GM19463 (cell line): ENCODE measurements around the gene SRPK2.
"Not testable (repeated sequence)": the region's sequence is repeated elsewhere in the genome, so short reads cannot be mapped to it uniquely, and the experiment has no call there.

Experiments
- ATAC-seq: cut with Tn5 transposase; IDR thresholded peaks from one replicate; pipeline ENCODE4 v1.9.1; 2021; ENCODE audit warnings: mild to moderate bottlenecking, moderate library complexity; ENCODE audit not compliant: unreplicated experiment

SRPK2 gene

GRCh38 chr7:105388356-105389087 lies at the start of gene SRPK2:
SRPK2 (minus strand) TSS chr7:105388921.
- peak; percentile 79 for ATAC-seq

DNA sequence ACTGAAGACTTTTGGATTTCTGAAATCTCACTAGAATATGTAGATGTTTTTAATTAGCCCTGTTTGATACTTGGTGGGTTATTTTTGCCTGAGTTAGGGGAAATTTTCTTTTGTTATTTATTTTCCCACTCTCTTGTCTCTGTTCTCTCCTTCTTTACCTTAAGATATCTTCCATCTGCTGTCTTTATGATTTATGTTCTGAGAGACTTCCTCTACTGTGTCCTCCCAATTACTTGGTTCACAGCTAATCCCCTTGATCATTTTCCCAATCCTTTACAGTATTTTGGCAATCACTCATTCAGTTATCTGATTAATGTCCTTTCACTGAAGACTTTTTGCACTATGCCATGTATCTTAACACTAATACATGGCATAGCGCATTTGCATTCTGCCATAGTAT lies 49.5 kb upstream of the SRPK2 start:
- no peak for ATAC-seq

GRCh38 chr7:105437356-105437755 lies 48.6 kb upstream of the SRPK2 start:
- not testable (repeated sequence) for ATAC-seq

- no peak for ATAC-seq
Measured at GRCh38 chr7:105429746-105430612, 41.3 kb upstream of the SRPK2 start.

DNA sequence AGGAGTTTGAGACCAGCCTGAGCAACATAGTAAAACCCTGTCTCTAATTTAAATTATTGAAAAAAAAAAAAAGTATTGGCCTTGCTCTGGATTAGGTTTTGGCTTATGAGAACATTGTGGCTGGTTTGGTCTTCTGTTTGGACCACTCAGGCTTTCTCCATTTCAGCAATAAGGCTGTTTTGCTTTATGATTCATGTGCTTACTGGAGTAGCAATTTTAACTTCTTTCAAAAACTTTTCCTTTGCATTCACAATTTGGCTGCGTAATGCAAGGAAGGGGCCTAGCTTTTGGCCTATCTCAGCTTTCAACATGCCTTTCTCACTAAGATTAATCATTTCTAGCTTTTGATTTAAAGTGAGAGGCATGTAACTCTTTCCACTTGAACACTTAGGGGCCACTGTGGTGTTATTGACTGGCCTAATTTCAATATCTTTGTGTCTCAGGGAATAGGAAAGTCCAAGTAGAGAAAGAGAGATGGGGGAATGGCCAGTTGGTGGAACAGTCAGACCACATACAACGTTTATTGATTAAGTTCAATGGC lies 38.0 kb upstream of the SRPK2 start:
- no peak for ATAC-seq

DNA sequence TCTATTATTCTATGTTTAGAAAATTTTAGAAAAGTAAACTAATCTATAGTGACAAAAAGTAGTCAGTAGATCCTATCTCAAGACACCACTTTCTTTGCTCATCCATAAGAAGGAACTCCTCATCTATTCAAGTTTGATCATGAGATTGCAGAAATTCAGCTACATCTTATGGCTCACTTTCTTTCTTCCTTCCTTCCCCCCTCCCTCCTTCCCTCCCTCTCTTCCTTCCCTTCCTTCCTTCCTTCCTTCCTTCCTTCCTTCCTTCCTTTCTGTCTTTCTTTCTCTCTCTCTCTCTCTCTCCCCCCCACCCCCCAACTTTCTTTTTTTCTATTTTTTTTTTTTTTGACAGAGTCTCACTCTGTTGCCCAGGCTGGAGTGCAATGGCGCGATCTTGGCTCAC lies 35.3 kb upstream of the SRPK2 start:
- no peak for ATAC-seq

GRCh38 chr7:105413887-105414437 lies 25.2 kb upstream of the SRPK2 start:
- no peak for ATAC-seq

DNA sequence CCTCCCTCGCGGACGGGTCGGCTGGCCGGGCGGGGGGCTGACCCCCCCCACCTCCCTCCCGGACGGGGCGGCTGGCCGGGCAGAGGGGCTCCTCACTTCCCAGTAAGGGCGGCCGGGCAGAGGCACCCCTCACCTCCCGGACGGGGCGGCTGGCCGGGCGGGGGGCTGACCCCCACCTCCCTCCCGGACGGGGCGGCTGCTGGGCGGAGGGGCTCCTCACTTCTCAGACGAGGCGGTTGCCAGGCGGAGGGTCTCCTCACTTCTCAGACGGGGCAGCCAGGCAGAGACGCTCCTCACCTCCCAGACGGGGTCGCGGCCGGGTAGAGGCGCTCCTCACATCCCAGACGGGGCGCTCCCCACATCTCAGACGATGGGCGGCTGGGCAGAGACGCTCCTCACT lies 22.1 kb upstream of the SRPK2 start:
- ATAC-seq: not testable (repeated sequence)

DNA sequence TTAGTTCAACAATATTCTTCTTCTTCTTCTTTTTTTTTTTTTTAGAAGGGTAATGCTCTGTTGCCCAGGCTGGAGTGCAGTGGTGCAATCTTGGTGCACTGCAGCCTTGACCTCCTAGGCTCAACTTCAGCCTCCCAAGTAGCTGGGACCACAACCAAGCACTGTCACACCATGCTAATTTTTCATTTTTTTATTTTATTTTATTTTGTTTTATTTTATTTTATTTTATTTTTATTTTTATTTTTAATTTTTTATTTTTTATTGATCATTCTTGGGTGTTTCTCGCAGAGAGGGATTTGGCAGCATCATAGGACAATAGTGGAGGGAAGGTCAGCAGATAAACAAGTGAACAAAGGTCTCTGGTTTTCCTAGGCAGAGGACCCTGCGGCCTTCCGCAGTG lies 21.1 kb upstream of the SRPK2 start:
- ATAC-seq: not testable (repeated sequence)

GRCh38 chr7:105408791-105409410 lies 20.2 kb upstream of the SRPK2 start:
- no peak for ATAC-seq

- ATAC-seq: no peak
Measured at GRCh38 chr7:105403128-105403527, 14.4 kb upstream of the SRPK2 start.

- ATAC-seq: no peak
Measured at GRCh38 chr7:105402221-105403095, 13.7 kb upstream of the SRPK2 start.

DNA sequence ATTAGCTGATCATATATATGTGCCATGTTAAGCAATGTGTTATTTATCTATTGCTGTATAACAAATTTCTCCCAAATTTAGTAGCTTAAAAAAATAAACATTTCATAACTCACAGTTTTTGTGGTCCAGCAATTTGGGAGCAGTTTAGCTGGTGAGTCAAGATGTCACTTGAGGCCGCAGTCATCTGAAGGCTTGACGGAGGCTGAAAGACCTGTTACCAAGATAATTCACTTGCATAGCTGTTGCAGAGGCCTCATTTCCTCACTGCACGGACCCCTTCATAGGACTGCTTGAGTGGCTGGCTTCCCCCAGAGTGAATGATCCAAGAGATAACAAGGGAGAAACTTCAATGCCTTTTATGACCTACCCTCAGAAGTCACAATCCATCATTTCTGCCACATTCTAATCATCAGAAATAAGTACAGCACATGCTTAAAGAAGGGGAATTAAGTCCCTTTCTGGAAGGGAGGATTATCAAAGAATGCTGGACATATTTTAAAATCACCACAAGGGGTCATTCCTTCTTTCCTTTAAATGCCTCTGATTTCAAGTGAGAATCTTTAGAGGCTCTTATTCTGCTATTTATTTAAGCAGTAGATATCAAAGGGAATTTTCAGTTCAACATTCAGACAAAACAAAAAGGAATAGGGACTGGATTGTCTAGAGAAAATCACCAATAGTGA lies 10.5 kb upstream of the SRPK2 start:
- no peak for ATAC-seq

DNA sequence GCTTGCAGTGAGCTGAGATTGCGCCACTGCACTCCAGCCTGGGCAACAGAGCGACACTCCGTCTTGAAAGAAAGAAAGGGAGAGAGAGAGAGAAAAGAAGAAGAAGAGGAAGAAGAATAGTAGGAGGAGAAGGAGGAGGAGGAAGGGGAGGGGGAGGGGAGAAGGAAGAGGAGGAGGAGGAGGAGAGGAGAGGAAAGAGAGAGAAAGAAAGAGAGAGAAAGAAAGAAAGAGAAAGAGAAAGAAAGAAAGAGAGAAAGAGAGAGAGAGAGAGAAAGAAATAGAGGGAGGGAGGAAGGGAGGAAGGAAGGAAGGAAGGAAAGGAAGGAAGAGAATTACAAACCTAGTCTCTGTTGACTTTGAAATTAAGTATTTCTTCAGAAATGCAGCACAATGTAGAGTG lies 7.8 kb upstream of the SRPK2 start:
- no peak for ATAC-seq

DNA sequence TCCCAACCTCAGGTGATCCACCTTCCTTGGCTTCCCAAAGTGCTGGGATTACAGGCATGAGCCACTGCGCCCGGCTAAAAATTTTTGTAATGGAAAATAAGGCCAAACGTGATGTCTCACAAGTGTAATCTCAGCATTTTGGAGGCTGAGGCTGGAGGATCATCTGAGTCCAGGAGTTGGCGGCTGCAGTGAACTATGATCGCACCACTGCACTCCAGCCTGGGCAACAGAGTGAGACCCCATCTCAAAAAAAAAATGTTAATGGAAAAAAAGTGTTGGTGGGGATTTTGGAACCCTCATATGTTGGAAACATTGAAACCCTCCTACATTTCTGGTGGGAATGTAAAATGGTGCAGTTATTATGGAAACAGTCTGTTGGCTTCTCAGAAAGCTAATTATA lies 2.7 kb upstream of the SRPK2 start:
- no peak for ATAC-seq

DNA sequence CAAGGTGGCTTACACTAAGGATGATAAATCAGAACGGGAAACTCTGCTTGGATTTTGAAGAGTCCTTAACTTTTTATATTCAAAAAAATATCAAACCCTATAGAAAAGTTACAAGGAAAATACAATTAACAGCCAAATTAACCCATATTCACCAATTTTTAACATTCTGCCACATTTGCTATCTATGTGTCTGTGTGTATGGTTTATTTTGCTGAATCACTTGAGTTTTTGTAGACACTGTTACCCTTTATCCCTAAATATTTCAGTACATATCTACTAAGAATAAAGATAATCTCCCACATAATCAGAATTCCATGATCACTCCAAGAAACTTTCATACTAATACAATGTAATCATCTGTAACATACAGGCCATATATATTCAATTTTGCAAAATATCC lies 1.2 kb upstream of the SRPK2 start:
- ATAC-seq: no peak

- peak; percentile 26 for ATAC-seq
Measured at GRCh38 chr7:105389088-105389650, 448 bp upstream of the SRPK2 start.

GRCh38 chr7:105387508-105388355 lies 989 bp downstream of the SRPK2 start:
- peak; percentile 44 for ATAC-seq
